ENCODE data around the gene B4GALT2. TPM values are rescaled to one million over a fixed set of nuclear protein-coding genes. Genes with fewer than 3 reads are reported as not detected.

The B4GALT2 gene
- total and polyA plus RNA-seq, 2 donors (not counting 3 experiments of a cell fraction or from before 2014, with no cell fraction given), result 80.0 to 103 TPM

DNA sequence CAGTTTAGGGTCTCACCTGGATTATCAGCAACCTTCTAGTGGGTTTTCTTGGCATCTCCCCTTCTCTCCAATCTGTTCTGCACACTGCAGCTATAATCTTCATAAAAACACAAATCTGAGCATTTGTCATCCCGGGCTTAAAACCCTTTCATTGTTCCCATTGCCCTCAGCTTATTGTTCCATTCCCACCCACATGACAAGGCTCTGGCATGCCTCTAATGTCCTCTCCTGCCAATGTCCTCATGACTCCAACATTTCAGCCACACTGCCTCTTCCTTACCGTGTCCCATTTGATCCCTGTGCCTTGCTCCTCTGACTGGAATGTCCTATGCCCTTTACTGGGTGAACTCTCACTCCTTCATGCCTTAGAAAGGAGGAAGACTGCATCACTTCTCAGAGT, 16.7 kb upstream of the B4GALT2 start:
- no peak overlapping the region for H3K9ac ChIP-seq (replicated peaks; ENCODE audit: extremely low read depth, insufficient read depth, low read length)
- FAIRE-seq, result no peak

More for the DNA sequence above, 16.7 kb upstream of the B4GALT2 start:
- no peak overlapping the region for H3K27ac ChIP-seq (ENCODE audit: insufficient read depth, low read depth, low read length)
- no peak overlapping the region for H2AFZ ChIP-seq (ENCODE audit: low read depth, low read length)
- H3K36me3 ChIP-seq (ENCODE audit: control insufficient read depth in 2 of 2, extremely low read depth in 1 of 2, insufficient read depth in 2 of 2, low read length in 2 of 2), result peaks cover 5 to 33% of the 10 kb centered on the region in 2 experiments
- no peaks in the 10 kb centered on the region for H3K79me2 ChIP-seq (ENCODE audit: control insufficient read depth, insufficient read depth, low read length)
- no peak for DNase-seq (ENCODE audit: low read depth, low spot score)
- intact Hi-C loops (cut with micrococcal nuclease) (no loop called here), dilution Hi-C loops (cut with MboI; ENCODE audit: extremely low pct_ligation_motif_present, low sequenced_read_pairs) (no loop called here)
- no peaks in the 10 kb centered on the region for H3K4me1 ChIP-seq (ENCODE audit: control insufficient read depth, extremely low read depth, insufficient read depth, low read length)
- H3K4me2 ChIP-seq (ENCODE audit: insufficient read depth, low read length), result no peak overlapping the region
- no peak overlapping the region for H3K4me3 ChIP-seq (replicated peaks in 1 of 3; ENCODE audit: insufficient read depth in 1 of 3, low read depth in 1 of 3, low read length in 3 of 3)
- H4K20me1 ChIP-seq (replicated peaks; ENCODE audit: control insufficient read depth, extremely low read depth, insufficient read depth, low read length), result no peaks in the 10 kb centered on the region
- H3K27me3 ChIP-seq (ENCODE audit: control insufficient read depth in 2 of 2, insufficient read depth in 2 of 2, low read length in 2 of 2), result no peaks in the 10 kb centered on the region
- H3K9me1 ChIP-seq (replicated peaks; ENCODE audit: control insufficient read depth, extremely low read depth, insufficient read depth, low read length), result no peaks in the 10 kb centered on the region
- no TSS peak for BruUV-seq (replicated peaks)
- ChIA-PET POLR2A (no interaction called here), CTCF (no interaction called here)
- no peaks in the 10 kb centered on the region for H3K9me3 ChIP-seq (replicated peaks; ENCODE audit: control insufficient read depth, insufficient read depth, low read length)
- TF ChIP-seq POLR2AphosphoS5 (IDR thresholded peaks at IDR 0.05; ENCODE audit: insufficient read depth, low read depth, low read length) (no peak), GATA2 (IDR thresholded peaks at IDR 0.05; ENCODE audit: insufficient read depth, insufficient read length, low read depth, low read length) (no peak), EZH2 (IDR thresholded peaks at IDR 0.05; ENCODE audit: borderline replicate concordance, low read depth, low read length, severe bottlenecking) (no peak), POLR2A (IDR thresholded peaks at IDR 0.05; ENCODE audit: low read depth, low read length) (no peak), FOS (IDR thresholded peaks at IDR 0.05; ENCODE audit: borderline replicate concordance, insufficient read depth, low read length) (no peak), JUN (IDR thresholded peaks at IDR 0.05; ENCODE audit: borderline replicate concordance, insufficient read depth, insufficient read length, low read depth) (no peak), MYC (IDR thresholded peaks at IDR 0.05; ENCODE audit: low read depth, low read length) (no peak)
- TF ChIP-seq, protein P1, sequence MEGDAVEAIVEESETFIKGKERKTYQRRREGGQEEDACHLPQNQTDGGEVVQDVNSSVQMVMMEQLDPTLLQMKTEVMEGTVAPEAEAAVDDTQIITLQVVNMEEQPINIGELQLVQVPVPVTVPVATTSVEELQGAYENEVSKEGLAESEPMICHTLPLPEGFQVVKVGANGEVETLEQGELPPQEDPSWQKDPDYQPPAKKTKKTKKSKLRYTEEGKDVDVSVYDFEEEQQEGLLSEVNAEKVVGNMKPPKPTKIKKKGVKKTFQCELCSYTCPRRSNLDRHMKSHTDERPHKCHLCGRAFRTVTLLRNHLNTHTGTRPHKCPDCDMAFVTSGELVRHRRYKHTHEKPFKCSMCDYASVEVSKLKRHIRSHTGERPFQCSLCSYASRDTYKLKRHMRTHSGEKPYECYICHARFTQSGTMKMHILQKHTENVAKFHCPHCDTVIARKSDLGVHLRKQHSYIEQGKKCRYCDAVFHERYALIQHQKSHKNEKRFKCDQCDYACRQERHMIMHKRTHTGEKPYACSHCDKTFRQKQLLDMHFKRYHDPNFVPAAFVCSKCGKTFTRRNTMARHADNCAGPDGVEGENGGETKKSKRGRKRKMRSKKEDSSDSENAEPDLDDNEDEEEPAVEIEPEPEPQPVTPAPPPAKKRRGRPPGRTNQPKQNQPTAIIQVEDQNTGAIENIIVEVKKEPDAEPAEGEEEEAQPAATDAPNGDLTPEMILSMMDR (IDR thresholded peaks at IDR 0.05; ENCODE audit: extremely low read depth in 1 of 2, insufficient read depth in 1 of 2, low read depth in 1 of 2, low read length in 2 of 2), result no peak
- TF ChIP-seq, protein P2, sequence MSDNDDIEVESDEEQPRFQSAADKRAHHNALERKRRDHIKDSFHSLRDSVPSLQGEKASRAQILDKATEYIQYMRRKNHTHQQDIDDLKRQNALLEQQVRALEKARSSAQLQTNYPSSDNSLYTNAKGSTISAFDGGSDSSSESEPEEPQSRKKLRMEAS (IDR thresholded peaks at IDR 0.05; ENCODE audit: insufficient read depth, insufficient read length), result no peak

Data from endothelial cell of umbilical vein (primary cell).